ENCODE data around the gene SLC27A2. TPM values are rescaled to one million over a fixed set of nuclear protein-coding genes. Genes with fewer than 3 reads are reported as not detected.

SLC27A2 gene
- total and polyA plus RNA-seq, 4 donors, result 3.5 to 6.6 (median 5.2) TPM

GRCh38 chr15:50148362-50148963 is 33.5 kb upstream of the SLC27A2 start:
- ATAC-seq (ENCODE audit: insufficient read depth, low FRiP score) (no peak), DNase-seq (peak; percentile 12 to 42 (median 24))

GRCh38 chr15:50149090-50149489 is 32.9 kb upstream of the SLC27A2 start:
- Histone ChIP-seq H3K9ac (ENCODE audit: insufficient read depth in 1 of 2, low read length in 2 of 2) (no peak overlapping the region), H3K36me3 (ENCODE audit: control insufficient read depth in 4 of 4, insufficient read depth in 4 of 4, low read length in 4 of 4) (no peaks in the 10 kb centered on the region), H3K27me3 (ENCODE audit: control insufficient read depth in 3 of 3, insufficient read depth in 3 of 3, low read length in 2 of 3) (no peaks in the 10 kb centered on the region), H3K27ac (ENCODE audit: low read depth in 1 of 2, low read length in 1 of 2) (no peak overlapping the region), H3K9me3 (ENCODE audit: control insufficient read depth in 4 of 4, insufficient read depth in 3 of 4, low read length in 3 of 4) (no peaks in the 10 kb centered on the region), H3K4me1 (ENCODE audit: control insufficient read depth in 5 of 5, insufficient read depth in 5 of 5, low read length in 5 of 5) (no peaks in the 10 kb centered on the region), H3K4me3 (no peak overlapping the region)
- no peak for DNase-seq
- WGBS, 2 donors, result 32 to 66% methylated on average over 1 of the region's 1 CpG
- no peak for ATAC-seq (ENCODE audit: insufficient read depth, low FRiP score)
- no peak for TF ChIP-seq CTCF (IDR thresholded peaks at IDR 0.05; ENCODE audit: control extremely low read depth, extremely low read depth)

More at GRCh38 chr15:50148362-50148963, 33.5 kb upstream of the SLC27A2 start:
- Histone ChIP-seq H3K4me1 (ENCODE audit: control insufficient read depth in 5 of 5, insufficient read depth in 5 of 5, low read length in 5 of 5) (no peaks in the 10 kb centered on the region), H3K36me3 (ENCODE audit: control insufficient read depth in 4 of 4, insufficient read depth in 4 of 4, low read length in 4 of 4) (no peaks in the 10 kb centered on the region), H3K4me3 (no peak overlapping the region), H3K27me3 (ENCODE audit: control insufficient read depth in 3 of 3, insufficient read depth in 3 of 3, low read length in 2 of 3) (no peaks in the 10 kb centered on the region), H3K9me3 (ENCODE audit: control insufficient read depth in 4 of 4, insufficient read depth in 3 of 4, low read length in 3 of 4) (no peaks in the 10 kb centered on the region), H3K27ac (ENCODE audit: low read depth in 1 of 2, low read length in 1 of 2) (no peak overlapping the region), H3K9ac (ENCODE audit: insufficient read depth in 1 of 2, low read length in 2 of 2) (no peak overlapping the region)
- WGBS, 2 donors, result 83 to 85% methylated on average over 4 of the region's 4 CpGs
- no peak for TF ChIP-seq CTCF (IDR thresholded peaks at IDR 0.05; ENCODE audit: control extremely low read depth, extremely low read depth)

GRCh38 chr15:50150349-50150748 is 31.6 kb upstream of the SLC27A2 start:
- DNase-seq (no peak), ATAC-seq (ENCODE audit: insufficient read depth, low FRiP score) (no peak)
- H3K9me3 ChIP-seq (ENCODE audit: control insufficient read depth in 4 of 4, insufficient read depth in 3 of 4, low read length in 3 of 4), result no peaks in the 10 kb centered on the region
- no peaks in the 10 kb centered on the region for H3K36me3 ChIP-seq (ENCODE audit: control insufficient read depth in 4 of 4, insufficient read depth in 4 of 4, low read length in 4 of 4)
- TF ChIP-seq CTCF (IDR thresholded peaks at IDR 0.05; ENCODE audit: control extremely low read depth, extremely low read depth), result no peak
- H3K4me3 ChIP-seq, result no peak overlapping the region
- WGBS, 2 donors, result 89 to 94% methylated on average over 3 of the region's 3 CpGs
- H3K4me1 ChIP-seq (ENCODE audit: control insufficient read depth in 5 of 5, insufficient read depth in 5 of 5, low read length in 5 of 5), result no peaks in the 10 kb centered on the region
- no peak overlapping the region for H3K27ac ChIP-seq (ENCODE audit: low read depth in 1 of 2, low read length in 1 of 2)
- H3K27me3 ChIP-seq (ENCODE audit: control insufficient read depth in 3 of 3, insufficient read depth in 3 of 3, low read length in 2 of 3), result no peaks in the 10 kb centered on the region
- H3K9ac ChIP-seq (ENCODE audit: insufficient read depth in 1 of 2, low read length in 2 of 2), result no peak overlapping the region

- no peak for TF ChIP-seq CTCF (IDR thresholded peaks at IDR 0.05; ENCODE audit: control extremely low read depth, extremely low read depth)
- H3K36me3 ChIP-seq (ENCODE audit: control insufficient read depth in 4 of 4, insufficient read depth in 4 of 4, low read length in 4 of 4), result no peaks in the 10 kb centered on the region
- ATAC-seq (ENCODE audit: insufficient read depth, low FRiP score), result no peak
Observed at GRCh38 chr15:50150851-50151250, 31.1 kb upstream of the SLC27A2 start.

More at GRCh38 chr15:50150851-50151250, 31.1 kb upstream of the SLC27A2 start:
- no peak overlapping the region for H3K27ac ChIP-seq (ENCODE audit: low read depth in 1 of 2, low read length in 1 of 2)
- H3K4me3 ChIP-seq, result no peak overlapping the region
- H3K9me3 ChIP-seq (ENCODE audit: control insufficient read depth in 4 of 4, insufficient read depth in 3 of 4, low read length in 3 of 4), result no peaks in the 10 kb centered on the region
- no peaks in the 10 kb centered on the region for H3K27me3 ChIP-seq (ENCODE audit: control insufficient read depth in 3 of 3, insufficient read depth in 3 of 3, low read length in 2 of 3)
- no peak overlapping the region for H3K9ac ChIP-seq (ENCODE audit: insufficient read depth in 1 of 2, low read length in 2 of 2)
- H3K4me1 ChIP-seq (ENCODE audit: control insufficient read depth in 5 of 5, insufficient read depth in 5 of 5, low read length in 5 of 5), result no peaks in the 10 kb centered on the region
- no peak for DNase-seq

Data from lung (tissue), 12 donors.